WI38 (cell line): ENCODE measurements around the gene ARHGDIB.

Source experiments
- H3K4me3 ChIP-seq: 2 replicates; pipeline ENCODE4 v1.5.1; 2011; ENCODE audit warnings: low read depth, mild to moderate bottlenecking, control low read depth, low read length
- TF ChIP-seq, protein P1 (sequence below): IDR thresholded peaks from 2 replicates; pipeline ENCODE4 v1.5.1; 2012; ENCODE audit warnings: low read depth, mild to moderate bottlenecking, control low read depth, low read length

The ARHGDIB gene

DNA sequence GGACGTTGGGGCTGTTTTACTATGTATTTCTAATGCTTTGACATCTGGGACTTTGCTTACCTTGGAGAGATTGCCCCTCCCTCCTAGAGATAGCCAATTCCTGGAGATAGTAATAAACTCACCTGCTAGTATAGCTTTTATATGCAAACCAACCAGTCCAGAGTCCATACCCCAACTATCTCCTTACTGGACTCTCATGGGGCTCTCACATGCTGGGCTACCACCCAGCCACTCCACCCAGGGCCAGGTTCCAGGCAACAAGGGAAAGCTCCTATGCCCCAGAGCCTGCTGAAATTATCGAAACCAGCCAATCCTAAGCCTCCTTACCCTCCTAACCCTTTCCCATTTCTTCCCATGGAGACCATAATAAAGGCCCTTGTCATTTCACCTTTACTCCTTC is 50.3 kb downstream of the ARHGDIB start:
- TF ChIP-seq, protein P1, sequence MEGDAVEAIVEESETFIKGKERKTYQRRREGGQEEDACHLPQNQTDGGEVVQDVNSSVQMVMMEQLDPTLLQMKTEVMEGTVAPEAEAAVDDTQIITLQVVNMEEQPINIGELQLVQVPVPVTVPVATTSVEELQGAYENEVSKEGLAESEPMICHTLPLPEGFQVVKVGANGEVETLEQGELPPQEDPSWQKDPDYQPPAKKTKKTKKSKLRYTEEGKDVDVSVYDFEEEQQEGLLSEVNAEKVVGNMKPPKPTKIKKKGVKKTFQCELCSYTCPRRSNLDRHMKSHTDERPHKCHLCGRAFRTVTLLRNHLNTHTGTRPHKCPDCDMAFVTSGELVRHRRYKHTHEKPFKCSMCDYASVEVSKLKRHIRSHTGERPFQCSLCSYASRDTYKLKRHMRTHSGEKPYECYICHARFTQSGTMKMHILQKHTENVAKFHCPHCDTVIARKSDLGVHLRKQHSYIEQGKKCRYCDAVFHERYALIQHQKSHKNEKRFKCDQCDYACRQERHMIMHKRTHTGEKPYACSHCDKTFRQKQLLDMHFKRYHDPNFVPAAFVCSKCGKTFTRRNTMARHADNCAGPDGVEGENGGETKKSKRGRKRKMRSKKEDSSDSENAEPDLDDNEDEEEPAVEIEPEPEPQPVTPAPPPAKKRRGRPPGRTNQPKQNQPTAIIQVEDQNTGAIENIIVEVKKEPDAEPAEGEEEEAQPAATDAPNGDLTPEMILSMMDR = no peak
- H3K4me3 ChIP-seq = no peak overlapping the region

GRCh38 chr12:14910090-14910915 is 51.1 kb downstream of the ARHGDIB start:
- TF ChIP-seq, protein P1 = no peak
- no peak overlapping the region for H3K4me3 ChIP-seq

GRCh38 chr12:14907953-14908352 is 53.4 kb downstream of the ARHGDIB start:
- H3K4me3 ChIP-seq = no peak overlapping the region
- TF ChIP-seq, protein P1 = no peak

GRCh38 chr12:14906114-14906513 is 55.3 kb downstream of the ARHGDIB start:
- no peak overlapping the region for H3K4me3 ChIP-seq
- TF ChIP-seq, protein P1 = no peak

GRCh38 chr12:14905269-14906004 is 56.0 kb downstream of the ARHGDIB start:
- TF ChIP-seq, protein P1 = no peak
- H3K4me3 ChIP-seq = no peak overlapping the region

DNA sequence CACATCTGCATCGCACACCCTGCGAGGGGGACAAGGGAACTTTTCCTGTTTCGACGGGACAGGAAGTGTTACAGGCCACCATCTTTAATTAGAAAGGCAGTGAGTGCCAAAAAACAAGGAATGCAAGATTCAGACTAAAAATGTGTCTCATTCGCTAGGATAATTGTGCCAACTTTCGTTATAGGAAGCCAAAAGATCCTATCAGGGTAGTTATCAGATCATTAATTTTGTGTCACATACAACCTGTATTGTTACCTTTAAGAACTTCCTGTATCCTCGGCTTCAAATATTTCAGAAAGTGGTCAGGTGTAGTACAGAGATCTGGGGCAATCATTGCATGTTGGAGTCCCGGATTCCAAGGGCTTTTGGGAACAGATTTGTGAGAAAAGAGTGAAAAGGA is 56.5 kb downstream of the ARHGDIB start:
- TF ChIP-seq, protein P1 = no peak
- no peak overlapping the region for H3K4me3 ChIP-seq
